K562 (cell line): Measurements from ENCODE around the gene MARK3. TPM values are rescaled to one million over a fixed set of nuclear protein-coding genes. Genes with fewer than 3 reads are reported as not detected.

Source experiments
- ATF1 ChIP-seq, 2 experiments: fragments of 450-650 bp in 1 of 2; IDR thresholded peaks; 2 replicates each; pipeline ENCODE4 v1.6.1; 2016; ENCODE audit warnings: missing compliant biosample characterization in 1 of 2, missing genetic modification characterization in 1 of 2
- CBFB ChIP-seq: sonication (generic); formaldehyde crosslinking; IDR thresholded peaks from 2 replicates; pipeline ENCODE4 v1.4.0; 2020; ENCODE audit warnings: mild to moderate bottlenecking, missing genetic modification reagents
- DDX20 ChIP-seq: fragments of 450-650 bp; IDR thresholded peaks from 2 replicates; pipeline ENCODE4 v1.6.1; 2016; ENCODE audit warnings: missing genetic modification characterization, low read depth, mild to moderate bottlenecking, missing compliant biosample characterization, moderate library complexity
- ETS2 ChIP-seq: IDR thresholded peaks from 2 replicates; pipeline ENCODE4 v1.6.1; 2016; ENCODE audit warnings: borderline replicate concordance, missing genetic modification characterization, mild to moderate bottlenecking, moderate library complexity, missing compliant biosample characterization; ENCODE audit not compliant: poor library complexity, severe bottlenecking
- HOXB6 ChIP-seq: fragments of 250-450 bp; sonication (Bioruptor Pico); IDR thresholded peaks from 2 replicates; pipeline ENCODE4 v1.5.1; 2022; ENCODE audit warnings: mild to moderate bottlenecking, borderline replicate concordance
- KDM2B ChIP-seq: fragments of 250-450 bp; sonication (Bioruptor Pico); IDR thresholded peaks from 2 replicates; pipeline ENCODE4 v1.8.0; 2021; ENCODE audit warnings: mild to moderate bottlenecking, moderate library complexity
- MIER1 ChIP-seq: fragments of 450-650 bp; IDR thresholded peaks from 2 replicates; pipeline ENCODE4 v1.6.1; 2016; ENCODE audit warnings: antibody characterized with exemption, mild to moderate bottlenecking, low read depth
- POLR2A ChIP-seq: fragments of 450-650 bp; conservative IDR thresholded peaks from 2 replicates; pipeline ENCODE4 v1.6.1; 2016
- PRMT5 ChIP-seq: sonication (generic); formaldehyde crosslinking; IDR thresholded peaks from 2 replicates; pipeline ENCODE4 v1.5.0; 2020; ENCODE audit warnings: missing genetic modification reagents
- TAF15 ChIP-seq: fragments of 200-400 bp; formaldehyde crosslinking; IDR thresholded peaks from 2 replicates; pipeline ENCODE4 v1.6.1; 2017; ENCODE audit warnings: mild to moderate bottlenecking, low read depth, low read length, moderate library complexity
- TAF9B ChIP-seq: fragments of 450-650 bp; IDR thresholded peaks from 2 replicates; pipeline ENCODE4 v1.6.1; 2018; ENCODE audit warnings: mild to moderate bottlenecking; ENCODE audit not compliant: partially characterized antibody
- TCF7L2 ChIP-seq: fragments of 150-350 bp; IDR thresholded peaks from 2 replicates; pipeline ENCODE4 v1.6.1; 2016; ENCODE audit warnings: low read depth, mild to moderate bottlenecking, low read length, moderate library complexity
- TSC22D4 ChIP-seq: fragments of 450-650 bp; IDR thresholded peaks from 2 replicates; pipeline ENCODE4 v1.6.1; 2016; ENCODE audit warnings: missing genetic modification characterization, missing biosample characterization, control low read depth
- ZKSCAN3 ChIP-seq: fragments of 250-450 bp; sonication (Bioruptor Pico); IDR thresholded peaks from 2 replicates; pipeline ENCODE4 v1.4.0; 2020
- ZNF282 ChIP-seq: sonication (generic); formaldehyde crosslinking; IDR thresholded peaks from 2 replicates; pipeline ENCODE4 v1.8.1; 2023; ENCODE audit warnings: missing genetic modification reagents
- ZNF644 ChIP-seq: fragments of 200-800 bp; sonication (Bioruptor generic); IDR thresholded peaks from 2 replicates; pipeline ENCODE4 v1.6.1; 2016; ENCODE audit warnings: low read depth, missing genetic modification characterization, missing compliant biosample characterization
- ZNF668 ChIP-seq: fragments of 250-450 bp; sonication (Bioruptor Pico); IDR thresholded peaks from 2 replicates; pipeline ENCODE4 v1.8.0; 2022; ENCODE audit warnings: mild to moderate bottlenecking, inconsistent platforms
- polyA plus RNA-seq, 8 experiments: library from polyadenylated mRNA; depleted of rRNA in 4 of 8; stranded (reverse) in 5 of 8; unstranded in 3 of 8; fragments of >200 nt; fragmentation: Nextera tagmentation in 2 of 8; fragmentation: Illumina TruSeq in 1 of 8; extraction: Ambion mirVana in 2 of 8; extraction: Trizol in 1 of 8; gene quantifications; 2 replicates each; pipeline versions ENCODE4 v1.2.1 to v1.2.3, GENCODE V29; 2011 to 2014; ENCODE audit warnings: inconsistent platforms in 1 of 8, missing spikeins in 1 of 8
- total RNA-seq, 7 experiments: library from RNA; depleted of rRNA in 6 of 7; stranded (reverse); fragments of >200 nt in 6 of 7; fragmentation: Illumina TruSeq in 2 of 7; extraction: Trizol in 2 of 7; gene quantifications; 2 replicates each; pipeline versions ENCODE4 v1.2.1 to v1.2.3, GENCODE V29; 2011 to 2021; ENCODE audit warnings: low replicate concordance in 1 of 7
- TF ChIP-seq, protein P1 (sequence below), 2 experiments: fragments of 450-650 bp; IDR thresholded peaks; 2 replicates each; pipeline ENCODE4 v1.6.1; 2018; ENCODE audit warnings: mild to moderate bottlenecking in 2 of 2, low read depth in 1 of 2; ENCODE audit not compliant: partially characterized antibody in 2 of 2
- TF ChIP-seq, protein P2 (sequence below): sonication (generic); formaldehyde crosslinking; IDR thresholded peaks from 2 replicates; pipeline ENCODE4 v1.8.1; 2022; ENCODE audit warnings: missing genetic modification reagents
- TF ChIP-seq, protein P3 (sequence below): fragments of 450-650 bp; IDR thresholded peaks from 2 replicates; pipeline ENCODE4 v1.6.1; 2018; ENCODE audit not compliant: partially characterized antibody

Gene MARK3
- total and polyA plus RNA-seq, 9 of the 15 experiments (the other 6 are each of a cell fraction or from before 2014, with no cell fraction given), result 10.1 to 68.7 (median 56.3) TPM

DNA sequence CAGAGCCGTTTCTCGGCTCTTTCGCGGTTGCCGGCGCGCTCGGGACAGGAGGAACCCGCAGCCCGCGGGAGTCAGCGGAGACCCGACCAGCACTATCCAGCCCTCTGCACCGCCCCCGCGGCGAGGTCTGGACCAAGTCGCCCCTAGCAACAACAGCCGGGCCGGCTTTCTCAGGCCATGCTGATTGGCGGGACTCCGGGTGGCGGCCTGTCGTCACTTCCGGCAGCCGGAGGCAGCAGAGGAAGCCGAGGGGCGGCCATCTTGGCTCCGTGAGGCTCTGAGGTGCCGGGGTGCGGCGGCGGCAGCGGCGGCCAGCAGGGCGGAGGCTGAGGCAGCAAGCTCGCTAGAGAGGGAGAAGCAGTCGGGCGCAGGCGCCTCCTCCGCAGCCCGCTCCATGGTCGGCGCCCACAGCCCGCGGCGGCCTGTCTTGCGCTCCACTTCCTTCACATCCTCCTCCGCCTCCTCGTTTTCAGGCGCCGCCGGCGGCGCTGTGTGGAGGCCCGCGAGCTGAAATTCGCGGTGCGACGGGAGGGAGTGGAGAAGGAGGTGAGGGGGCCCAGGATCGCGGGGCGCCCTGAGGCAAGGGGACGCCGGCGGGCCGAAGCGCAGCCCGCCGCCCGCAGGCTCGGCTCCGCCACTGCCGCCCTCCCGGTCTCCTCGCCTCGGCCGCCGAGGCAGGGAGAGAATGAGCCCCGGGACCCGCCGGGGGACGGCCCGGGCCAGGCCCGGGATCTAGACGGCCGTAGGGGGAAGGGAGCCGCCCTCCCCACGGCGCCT is at the start of gene MARK3 (continued):
- TF ChIP-seq, protein P1, sequence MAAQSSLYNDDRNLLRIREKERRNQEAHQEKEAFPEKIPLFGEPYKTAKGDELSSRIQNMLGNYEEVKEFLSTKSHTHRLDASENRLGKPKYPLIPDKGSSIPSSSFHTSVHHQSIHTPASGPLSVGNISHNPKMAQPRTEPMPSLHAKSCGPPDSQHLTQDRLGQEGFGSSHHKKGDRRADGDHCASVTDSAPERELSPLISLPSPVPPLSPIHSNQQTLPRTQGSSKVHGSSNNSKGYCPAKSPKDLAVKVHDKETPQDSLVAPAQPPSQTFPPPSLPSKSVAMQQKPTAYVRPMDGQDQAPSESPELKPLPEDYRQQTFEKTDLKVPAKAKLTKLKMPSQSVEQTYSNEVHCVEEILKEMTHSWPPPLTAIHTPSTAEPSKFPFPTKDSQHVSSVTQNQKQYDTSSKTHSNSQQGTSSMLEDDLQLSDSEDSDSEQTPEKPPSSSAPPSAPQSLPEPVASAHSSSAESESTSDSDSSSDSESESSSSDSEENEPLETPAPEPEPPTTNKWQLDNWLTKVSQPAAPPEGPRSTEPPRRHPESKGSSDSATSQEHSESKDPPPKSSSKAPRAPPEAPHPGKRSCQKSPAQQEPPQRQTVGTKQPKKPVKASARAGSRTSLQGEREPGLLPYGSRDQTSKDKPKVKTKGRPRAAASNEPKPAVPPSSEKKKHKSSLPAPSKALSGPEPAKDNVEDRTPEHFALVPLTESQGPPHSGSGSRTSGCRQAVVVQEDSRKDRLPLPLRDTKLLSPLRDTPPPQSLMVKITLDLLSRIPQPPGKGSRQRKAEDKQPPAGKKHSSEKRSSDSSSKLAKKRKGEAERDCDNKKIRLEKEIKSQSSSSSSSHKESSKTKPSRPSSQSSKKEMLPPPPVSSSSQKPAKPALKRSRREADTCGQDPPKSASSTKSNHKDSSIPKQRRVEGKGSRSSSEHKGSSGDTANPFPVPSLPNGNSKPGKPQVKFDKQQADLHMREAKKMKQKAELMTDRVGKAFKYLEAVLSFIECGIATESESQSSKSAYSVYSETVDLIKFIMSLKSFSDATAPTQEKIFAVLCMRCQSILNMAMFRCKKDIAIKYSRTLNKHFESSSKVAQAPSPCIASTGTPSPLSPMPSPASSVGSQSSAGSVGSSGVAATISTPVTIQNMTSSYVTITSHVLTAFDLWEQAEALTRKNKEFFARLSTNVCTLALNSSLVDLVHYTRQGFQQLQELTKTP (IDR thresholded peaks at IDR 0.05; ENCODE audit: low read depth in 1 of 2, partially characterized antibody in 2 of 2), result no peak
- TF ChIP-seq, protein P2, sequence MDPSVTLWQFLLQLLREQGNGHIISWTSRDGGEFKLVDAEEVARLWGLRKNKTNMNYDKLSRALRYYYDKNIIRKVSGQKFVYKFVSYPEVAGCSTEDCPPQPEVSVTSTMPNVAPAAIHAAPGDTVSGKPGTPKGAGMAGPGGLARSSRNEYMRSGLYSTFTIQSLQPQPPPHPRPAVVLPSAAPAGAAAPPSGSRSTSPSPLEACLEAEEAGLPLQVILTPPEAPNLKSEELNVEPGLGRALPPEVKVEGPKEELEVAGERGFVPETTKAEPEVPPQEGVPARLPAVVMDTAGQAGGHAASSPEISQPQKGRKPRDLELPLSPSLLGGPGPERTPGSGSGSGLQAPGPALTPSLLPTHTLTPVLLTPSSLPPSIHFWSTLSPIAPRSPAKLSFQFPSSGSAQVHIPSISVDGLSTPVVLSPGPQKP (CRISPR knock-in tag), result no peak; the same call in 1 of the 2 replicates
- TF ChIP-seq ETS2 (no peak), PRMT5 (CRISPR knock-in tag) (no peak), ZKSCAN3 (CRISPR knock-in tag) (no peak), DDX20 (no peak), TAF9B (peak; percentile 31), HOXB6 (CRISPR knock-in tag) (no peak), ZNF644 (no peak), TSC22D4 (tag) (no peak), KDM2B (CRISPR knock-in tag) (no peak; the same call in 1 of the 2 replicates), TAF15 (no peak), ATF1 (CRISPR knock-in tag; IDR thresholded peaks at IDR 0.05) (0 out of 2 replicates have a peak, but pooled peaks have one; percentile 32), ATF1 (tag; IDR thresholded peaks at IDR 0.05) (peak; percentile 86), TCF7L2 (no peak), MIER1 (no peak), ZNF282 (CRISPR knock-in tag) (no peak), CBFB (no peak), ZNF668 (no peak), POLR2A (peak; percentile 83)
- TF ChIP-seq, protein P3, sequence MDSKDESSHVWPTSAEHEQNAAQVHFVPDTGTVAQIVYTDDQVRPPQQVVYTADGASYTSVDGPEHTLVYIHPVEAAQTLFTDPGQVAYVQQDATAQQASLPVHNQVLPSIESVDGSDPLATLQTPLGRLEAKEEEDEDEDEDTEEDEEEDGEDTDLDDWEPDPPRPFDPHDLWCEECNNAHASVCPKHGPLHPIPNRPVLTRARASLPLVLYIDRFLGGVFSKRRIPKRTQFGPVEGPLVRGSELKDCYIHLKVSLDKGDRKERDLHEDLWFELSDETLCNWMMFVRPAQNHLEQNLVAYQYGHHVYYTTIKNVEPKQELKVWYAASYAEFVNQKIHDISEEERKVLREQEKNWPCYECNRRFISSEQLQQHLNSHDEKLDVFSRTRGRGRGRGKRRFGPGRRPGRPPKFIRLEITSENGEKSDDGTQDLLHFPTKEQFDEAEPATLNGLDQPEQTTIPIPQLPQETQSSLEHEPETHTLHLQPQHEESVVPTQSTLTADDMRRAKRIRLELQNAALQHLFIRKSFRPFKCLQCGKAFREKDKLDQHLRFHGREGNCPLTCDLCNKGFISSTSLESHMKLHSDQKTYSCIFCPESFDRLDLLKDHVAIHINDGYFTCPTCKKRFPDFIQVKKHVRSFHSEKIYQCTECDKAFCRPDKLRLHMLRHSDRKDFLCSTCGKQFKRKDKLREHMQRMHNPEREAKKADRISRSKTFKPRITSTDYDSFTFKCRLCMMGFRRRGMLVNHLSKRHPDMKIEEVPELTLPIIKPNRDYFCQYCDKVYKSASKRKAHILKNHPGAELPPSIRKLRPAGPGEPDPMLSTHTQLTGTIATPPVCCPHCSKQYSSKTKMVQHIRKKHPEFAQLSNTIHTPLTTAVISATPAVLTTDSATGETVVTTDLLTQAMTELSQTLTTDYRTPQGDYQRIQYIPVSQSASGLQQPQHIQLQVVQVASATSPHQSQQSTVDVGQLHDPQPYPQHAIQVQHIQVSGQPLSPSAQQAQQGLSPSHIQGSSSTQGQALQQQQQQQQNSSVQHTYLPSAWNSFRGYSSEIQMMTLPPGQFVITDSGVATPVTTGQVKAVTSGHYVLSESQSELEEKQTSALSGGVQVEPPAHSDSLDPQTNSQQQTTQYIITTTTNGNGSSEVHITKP, result no peak
